Neural progenitor cell (in vitro differentiated cells): Measurements from ENCODE around the gene SNX14.

ENCODE experiments used
- EZH2 ChIP-seq: fragments of 200-600 bp; sonication (generic); IDR thresholded peaks from 2 replicates; pipeline ENCODE4 v1.6.1; 2017; ENCODE audit warnings: antibody characterized with exemption, mild to moderate bottlenecking, moderate library complexity
- EZH2phosphoT487 ChIP-seq: fragments of 200-600 bp; sonication (generic); IDR thresholded peaks from 2 replicates; pipeline ENCODE4 v1.6.1; 2017; ENCODE audit warnings: antibody characterized with exemption
- TF ChIP-seq, protein P1 (sequence below): fragments of 200-600 bp; sonication (generic); IDR thresholded peaks from 2 replicates; pipeline ENCODE4 v1.5.1; 2017; ENCODE audit warnings: antibody characterized with exemption, mild to moderate bottlenecking

DNA sequence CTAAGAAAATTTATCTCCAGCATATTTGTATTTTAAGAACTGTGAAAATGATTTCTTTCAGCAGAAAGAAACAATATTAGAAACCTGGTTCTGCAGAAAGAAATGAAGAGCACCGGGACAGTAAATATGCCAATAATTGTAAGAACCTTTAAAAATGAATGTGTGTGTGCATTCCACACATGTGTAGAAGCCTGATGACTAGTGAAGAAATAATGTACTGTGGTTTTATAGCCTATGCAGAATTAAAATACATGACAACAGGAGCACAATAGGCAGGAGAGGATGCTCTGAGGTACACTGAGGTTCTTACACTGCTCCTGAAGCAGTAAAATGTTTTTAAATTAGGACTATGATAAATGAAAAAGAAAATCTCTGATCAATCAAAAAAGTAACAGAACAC, 48.9 kb downstream of the SNX14 start:
- no peak for TF ChIP-seq EZH2
- TF ChIP-seq, protein P1, sequence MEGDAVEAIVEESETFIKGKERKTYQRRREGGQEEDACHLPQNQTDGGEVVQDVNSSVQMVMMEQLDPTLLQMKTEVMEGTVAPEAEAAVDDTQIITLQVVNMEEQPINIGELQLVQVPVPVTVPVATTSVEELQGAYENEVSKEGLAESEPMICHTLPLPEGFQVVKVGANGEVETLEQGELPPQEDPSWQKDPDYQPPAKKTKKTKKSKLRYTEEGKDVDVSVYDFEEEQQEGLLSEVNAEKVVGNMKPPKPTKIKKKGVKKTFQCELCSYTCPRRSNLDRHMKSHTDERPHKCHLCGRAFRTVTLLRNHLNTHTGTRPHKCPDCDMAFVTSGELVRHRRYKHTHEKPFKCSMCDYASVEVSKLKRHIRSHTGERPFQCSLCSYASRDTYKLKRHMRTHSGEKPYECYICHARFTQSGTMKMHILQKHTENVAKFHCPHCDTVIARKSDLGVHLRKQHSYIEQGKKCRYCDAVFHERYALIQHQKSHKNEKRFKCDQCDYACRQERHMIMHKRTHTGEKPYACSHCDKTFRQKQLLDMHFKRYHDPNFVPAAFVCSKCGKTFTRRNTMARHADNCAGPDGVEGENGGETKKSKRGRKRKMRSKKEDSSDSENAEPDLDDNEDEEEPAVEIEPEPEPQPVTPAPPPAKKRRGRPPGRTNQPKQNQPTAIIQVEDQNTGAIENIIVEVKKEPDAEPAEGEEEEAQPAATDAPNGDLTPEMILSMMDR = no peak
- no peak for TF ChIP-seq EZH2phosphoT487
